Stimulated activated effector memory CD8-positive, alpha-beta T cell treated with anti-CD3 and anti-CD28 coated beads, Interleukin-12 subunit alpha, Interleukin-12 subunit beta, amount 100 ng/mL, for 72 hours (primary cell): ENCODE data around the gene PHC2.

Experiments used
- ATAC-seq: fragments of 150-1000 bp; cut with Tn5 transposase; 2 replicates; pipeline ENCODE4 v1.10.0; 2021
- DNase-seq, 2 donors: peaks; one replicate each; pipeline ENCODE4 v3.0.0; 2021 to 2022; ENCODE audit warnings: low spot score in 2 of 2
- H3K27ac Mint-ChIP-seq: one replicate; pipeline ENCODE4 v1.8.0; 2022; ENCODE audit warnings: mild to moderate bottlenecking, mixed read lengths
- H3K36me3 Mint-ChIP-seq: one replicate; pipeline ENCODE4 v1.8.0; 2022; ENCODE audit warnings: mild to moderate bottlenecking, mixed read lengths
- H3K4me1 Mint-ChIP-seq: one replicate; pipeline ENCODE4 v1.8.0; 2022; ENCODE audit warnings: mixed read lengths
- H3K4me3 Mint-ChIP-seq: one replicate; pipeline ENCODE4 v1.8.0; 2022; ENCODE audit warnings: mild to moderate bottlenecking, mixed read lengths
- H3K9me3 Mint-ChIP-seq: one replicate; pipeline ENCODE4 v1.8.0; 2022; ENCODE audit warnings: mixed read lengths

PHC2 gene

GRCh38 chr1:33377013-33377412, 53.9 kb downstream of the PHC2 start:
- Mint-ChIP-seq H3K4me3 (no peak overlapping the region), H3K27ac (no peak overlapping the region), H3K4me1 (peaks cover 15% of the 10 kb centered on the region), H3K9me3 (no peaks in the 10 kb centered on the region), H3K36me3 (no peaks in the 10 kb centered on the region)
- ATAC-seq (peak; percentile 56), DNase-seq (no peak)

GRCh38 chr1:33375316-33375715, 55.6 kb downstream of the PHC2 start:
- Mint-ChIP-seq H3K4me3 (no peak overlapping the region), H3K36me3 (no peaks in the 10 kb centered on the region), H3K27ac (no peak overlapping the region), H3K4me1 (peaks cover 8% of the 10 kb centered on the region), H3K9me3 (no peaks in the 10 kb centered on the region)
- DNase-seq (no peak), ATAC-seq (no peak)

- H3K4me3 Mint-ChIP-seq, result no peak overlapping the region
- no peaks in the 10 kb centered on the region for H3K9me3 Mint-ChIP-seq
- H3K36me3 Mint-ChIP-seq, result no peaks in the 10 kb centered on the region
- no peak overlapping the region for H3K27ac Mint-ChIP-seq
- DNase-seq, result no peak
- peaks cover under 1% of the 10 kb centered on the region for H3K4me1 Mint-ChIP-seq
- no peak for ATAC-seq
Observed at GRCh38 chr1:33374336-33375105, 56.4 kb downstream of the PHC2 start.

- Mint-ChIP-seq H3K4me1 (no peaks in the 10 kb centered on the region), H3K27ac (no peak overlapping the region), H3K36me3 (no peaks in the 10 kb centered on the region), H3K4me3 (no peak overlapping the region), H3K9me3 (no peaks in the 10 kb centered on the region)
- DNase-seq (no peak), ATAC-seq (no peak)
Observed at GRCh38 chr1:33373606-33374005, 57.3 kb downstream of the PHC2 start.

GRCh38 chr1:33372677-33373076, 58.2 kb downstream of the PHC2 start:
- H3K27ac Mint-ChIP-seq, result no peak overlapping the region
- H3K4me3 Mint-ChIP-seq, result no peak overlapping the region
- ATAC-seq, result no peak
- no peaks in the 10 kb centered on the region for H3K4me1 Mint-ChIP-seq
- DNase-seq, result no peak
- H3K9me3 Mint-ChIP-seq, result no peaks in the 10 kb centered on the region
- H3K36me3 Mint-ChIP-seq, result no peaks in the 10 kb centered on the region

GRCh38 chr1:33372162-33372561, 58.7 kb downstream of the PHC2 start:
- Mint-ChIP-seq H3K36me3 (no peaks in the 10 kb centered on the region), H3K27ac (no peak overlapping the region), H3K4me1 (no peaks in the 10 kb centered on the region), H3K4me3 (no peak overlapping the region), H3K9me3 (no peaks in the 10 kb centered on the region)
- no peak for DNase-seq
- no peak for ATAC-seq

- H3K9me3 Mint-ChIP-seq, result no peaks in the 10 kb centered on the region
- H3K4me1 Mint-ChIP-seq, result no peaks in the 10 kb centered on the region
- no peak overlapping the region for H3K27ac Mint-ChIP-seq
- no peak for ATAC-seq
- DNase-seq, result no peak
- H3K36me3 Mint-ChIP-seq, result no peaks in the 10 kb centered on the region
- H3K4me3 Mint-ChIP-seq, result no peak overlapping the region
Observed at GRCh38 chr1:33371334-33371733, 59.6 kb downstream of the PHC2 start.

GRCh38 chr1:33370827-33371226, 60.1 kb downstream of the PHC2 start:
- no peaks in the 10 kb centered on the region for H3K9me3 Mint-ChIP-seq
- H3K36me3 Mint-ChIP-seq, result no peaks in the 10 kb centered on the region
- ATAC-seq (no peak), DNase-seq (no peak)
- no peaks in the 10 kb centered on the region for H3K4me1 Mint-ChIP-seq
- H3K4me3 Mint-ChIP-seq, result no peak overlapping the region
- H3K27ac Mint-ChIP-seq, result no peak overlapping the region

- no peaks in the 10 kb centered on the region for H3K4me1 Mint-ChIP-seq
- H3K9me3 Mint-ChIP-seq, result no peaks in the 10 kb centered on the region
- DNase-seq (no peak), ATAC-seq (no peak)
- no peak overlapping the region for H3K4me3 Mint-ChIP-seq
- H3K36me3 Mint-ChIP-seq, result no peaks in the 10 kb centered on the region
- peak overlapping the region; percentile 61 for H3K27ac Mint-ChIP-seq
Observed at GRCh38 chr1:33370301-33370700, 60.6 kb downstream of the PHC2 start.

GRCh38 chr1:33369764-33370163, 61.1 kb downstream of the PHC2 start:
- no peaks in the 10 kb centered on the region for H3K36me3 Mint-ChIP-seq
- ATAC-seq (no peak), DNase-seq (no peak)
- peak overlapping the region; percentile 61 for H3K27ac Mint-ChIP-seq
- H3K4me1 Mint-ChIP-seq, result no peaks in the 10 kb centered on the region
- no peak overlapping the region for H3K4me3 Mint-ChIP-seq
- H3K9me3 Mint-ChIP-seq, result no peaks in the 10 kb centered on the region

- Mint-ChIP-seq H3K9me3 (no peaks in the 10 kb centered on the region), H3K36me3 (no peaks in the 10 kb centered on the region), H3K4me3 (no peak overlapping the region), H3K27ac (no peak overlapping the region), H3K4me1 (no peaks in the 10 kb centered on the region)
- DNase-seq (no peak), ATAC-seq (no peak)
Observed at GRCh38 chr1:33369081-33369480, 61.8 kb downstream of the PHC2 start.

- H3K4me3 Mint-ChIP-seq, result no peak overlapping the region
Observed at GRCh38 chr1:33368431-33368830, 62.5 kb downstream of the PHC2 start.

GRCh38 chr1:33367485-33368405, 63.1 kb downstream of the PHC2 start:
- Mint-ChIP-seq H3K4me1 (no peaks in the 10 kb centered on the region), H3K4me3 (no peak overlapping the region), H3K36me3 (no peaks in the 10 kb centered on the region), H3K27ac (peak overlapping the region; percentile 37), H3K9me3 (no peaks in the 10 kb centered on the region)
- ATAC-seq, result peak; percentile 85
- DNase-seq, result peak; percentile 82 to 91

More at GRCh38 chr1:33368431-33368830, 62.5 kb downstream of the PHC2 start:
- DNase-seq, result no peak
- no peaks in the 10 kb centered on the region for H3K36me3 Mint-ChIP-seq
- H3K27ac Mint-ChIP-seq, result no peak overlapping the region
- H3K4me1 Mint-ChIP-seq, result no peaks in the 10 kb centered on the region
- no peaks in the 10 kb centered on the region for H3K9me3 Mint-ChIP-seq
- no peak for ATAC-seq

- H3K4me3 Mint-ChIP-seq, result no peak overlapping the region
- no peak for DNase-seq
- H3K9me3 Mint-ChIP-seq, result no peaks in the 10 kb centered on the region
- no peaks in the 10 kb centered on the region for H3K36me3 Mint-ChIP-seq
- ATAC-seq, result no peak
- H3K4me1 Mint-ChIP-seq, result no peaks in the 10 kb centered on the region
- peak overlapping the region; percentile 37 for H3K27ac Mint-ChIP-seq
Observed at GRCh38 chr1:33366762-33367484, 64.0 kb downstream of the PHC2 start.

- Mint-ChIP-seq H3K36me3 (no peaks in the 10 kb centered on the region), H3K27ac (no peak overlapping the region), H3K4me1 (no peaks in the 10 kb centered on the region), H3K4me3 (no peak overlapping the region), H3K9me3 (no peaks in the 10 kb centered on the region)
- DNase-seq (no peak), ATAC-seq (no peak)
Observed at GRCh38 chr1:33365560-33365997, 65.3 kb downstream of the PHC2 start.
